ENCODE results near the gene PTX4.

GRCh38 chr16:1532771-1533170 lies 44.0 kb upstream of the PTX4 start:
- TF ChIP-seq, protein P1, sequence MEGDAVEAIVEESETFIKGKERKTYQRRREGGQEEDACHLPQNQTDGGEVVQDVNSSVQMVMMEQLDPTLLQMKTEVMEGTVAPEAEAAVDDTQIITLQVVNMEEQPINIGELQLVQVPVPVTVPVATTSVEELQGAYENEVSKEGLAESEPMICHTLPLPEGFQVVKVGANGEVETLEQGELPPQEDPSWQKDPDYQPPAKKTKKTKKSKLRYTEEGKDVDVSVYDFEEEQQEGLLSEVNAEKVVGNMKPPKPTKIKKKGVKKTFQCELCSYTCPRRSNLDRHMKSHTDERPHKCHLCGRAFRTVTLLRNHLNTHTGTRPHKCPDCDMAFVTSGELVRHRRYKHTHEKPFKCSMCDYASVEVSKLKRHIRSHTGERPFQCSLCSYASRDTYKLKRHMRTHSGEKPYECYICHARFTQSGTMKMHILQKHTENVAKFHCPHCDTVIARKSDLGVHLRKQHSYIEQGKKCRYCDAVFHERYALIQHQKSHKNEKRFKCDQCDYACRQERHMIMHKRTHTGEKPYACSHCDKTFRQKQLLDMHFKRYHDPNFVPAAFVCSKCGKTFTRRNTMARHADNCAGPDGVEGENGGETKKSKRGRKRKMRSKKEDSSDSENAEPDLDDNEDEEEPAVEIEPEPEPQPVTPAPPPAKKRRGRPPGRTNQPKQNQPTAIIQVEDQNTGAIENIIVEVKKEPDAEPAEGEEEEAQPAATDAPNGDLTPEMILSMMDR (IDR thresholded peaks at IDR 0.05; ENCODE audit: insufficient read depth, low read length, poor library complexity, severe bottlenecking): no peak
- no peak for TF ChIP-seq EZH2phosphoT487 (conservative IDR thresholded peaks at IDR 0.05; ENCODE audit: low read length)

Measured in SU-DHL-6 (cell line).